GM19324 (cell line): ENCODE results near the gene CRISPLD2.

Source experiments
- ATAC-seq: cut with Tn5 transposase; IDR thresholded peaks from one replicate; pipeline ENCODE4 v1.9.1; 2021; ENCODE audit warnings: mild to moderate bottlenecking, moderate library complexity; ENCODE audit not compliant: unreplicated experiment, low FRiP score

The CRISPLD2 gene, protein sequence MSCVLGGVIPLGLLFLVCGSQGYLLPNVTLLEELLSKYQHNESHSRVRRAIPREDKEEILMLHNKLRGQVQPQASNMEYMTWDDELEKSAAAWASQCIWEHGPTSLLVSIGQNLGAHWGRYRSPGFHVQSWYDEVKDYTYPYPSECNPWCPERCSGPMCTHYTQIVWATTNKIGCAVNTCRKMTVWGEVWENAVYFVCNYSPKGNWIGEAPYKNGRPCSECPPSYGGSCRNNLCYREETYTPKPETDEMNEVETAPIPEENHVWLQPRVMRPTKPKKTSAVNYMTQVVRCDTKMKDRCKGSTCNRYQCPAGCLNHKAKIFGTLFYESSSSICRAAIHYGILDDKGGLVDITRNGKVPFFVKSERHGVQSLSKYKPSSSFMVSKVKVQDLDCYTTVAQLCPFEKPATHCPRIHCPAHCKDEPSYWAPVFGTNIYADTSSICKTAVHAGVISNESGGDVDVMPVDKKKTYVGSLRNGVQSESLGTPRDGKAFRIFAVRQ

DNA sequence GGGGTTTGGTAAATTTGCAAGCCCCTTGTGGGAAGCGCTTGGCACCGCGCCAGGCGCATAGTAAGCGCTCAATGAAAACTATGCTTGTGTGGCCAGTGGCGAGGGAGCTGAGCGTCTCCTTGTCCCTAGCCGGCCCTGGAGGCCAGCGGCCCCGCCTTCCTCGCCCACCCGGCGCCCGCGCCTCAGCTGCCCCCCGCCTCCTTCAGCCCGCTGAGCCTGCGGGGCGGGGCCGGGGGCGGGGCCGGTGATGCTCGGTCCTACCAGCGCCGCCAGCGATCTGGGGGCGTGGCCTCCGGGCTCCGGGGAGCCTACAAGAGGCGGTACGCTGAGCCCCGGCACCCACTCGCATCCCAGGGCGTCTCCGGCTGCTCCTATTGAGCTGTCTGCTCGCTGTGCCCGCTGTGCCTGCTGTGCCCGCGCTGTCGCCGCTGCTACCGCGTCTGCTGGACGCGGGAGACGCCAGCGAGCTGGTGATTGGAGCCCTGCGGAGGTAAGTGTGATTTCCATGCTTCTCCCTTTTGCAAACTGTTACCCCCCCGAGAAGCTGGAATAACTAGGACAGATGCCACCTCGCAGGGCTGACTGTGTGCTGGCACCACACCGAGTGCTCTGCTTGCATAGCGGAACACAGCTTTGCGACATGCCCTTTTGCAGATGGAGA is at the start of gene CRISPLD2:
CRISPLD2 (plus strand) TSS at position 342 of the 661 bp plus-strand sequence. CDS start 18,511 bp downstream, outside the sequence.
- ATAC-seq = no peak

DNA sequence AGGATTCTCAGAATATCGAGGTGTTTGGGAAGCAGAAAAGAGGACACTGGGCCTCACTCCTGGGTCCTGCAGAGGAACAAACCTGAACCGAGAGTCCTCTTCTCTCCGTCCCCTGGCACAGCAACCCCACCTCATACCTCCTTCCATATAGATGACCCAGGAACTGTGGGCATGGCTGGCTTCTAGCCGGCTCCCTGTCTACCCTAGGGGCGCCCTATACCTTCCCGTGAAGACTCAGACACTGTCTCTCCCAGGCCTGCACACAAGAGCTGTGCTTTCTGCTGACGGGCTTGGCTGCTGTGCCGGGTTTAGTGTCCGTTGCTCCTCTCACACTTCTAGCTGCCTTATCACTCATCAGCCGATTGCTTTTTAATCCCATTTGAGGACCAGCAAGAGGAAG is 46.5 kb upstream of the CRISPLD2 start:
- no peak for ATAC-seq

DNA sequence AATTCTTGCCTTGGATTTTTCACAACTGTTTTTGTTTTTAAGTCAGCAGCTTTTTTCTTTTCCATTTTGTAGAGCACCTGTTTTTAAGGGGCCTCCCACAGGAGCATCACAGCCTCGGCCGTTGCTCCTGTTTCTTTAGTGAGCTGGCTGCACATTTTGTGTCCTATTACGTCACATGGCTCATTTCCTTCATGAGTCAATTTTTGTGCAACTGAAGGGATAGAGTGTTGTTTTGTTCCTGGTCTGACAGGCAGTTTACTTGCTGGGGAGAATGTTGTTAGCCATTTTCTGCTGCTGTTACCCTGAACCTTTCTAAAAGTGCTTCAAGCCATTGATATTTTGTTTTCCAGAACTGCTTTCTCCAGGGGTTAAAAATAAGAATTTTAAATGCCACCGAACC is 45.0 kb upstream of the CRISPLD2 start:
- ATAC-seq = no peak

DNA sequence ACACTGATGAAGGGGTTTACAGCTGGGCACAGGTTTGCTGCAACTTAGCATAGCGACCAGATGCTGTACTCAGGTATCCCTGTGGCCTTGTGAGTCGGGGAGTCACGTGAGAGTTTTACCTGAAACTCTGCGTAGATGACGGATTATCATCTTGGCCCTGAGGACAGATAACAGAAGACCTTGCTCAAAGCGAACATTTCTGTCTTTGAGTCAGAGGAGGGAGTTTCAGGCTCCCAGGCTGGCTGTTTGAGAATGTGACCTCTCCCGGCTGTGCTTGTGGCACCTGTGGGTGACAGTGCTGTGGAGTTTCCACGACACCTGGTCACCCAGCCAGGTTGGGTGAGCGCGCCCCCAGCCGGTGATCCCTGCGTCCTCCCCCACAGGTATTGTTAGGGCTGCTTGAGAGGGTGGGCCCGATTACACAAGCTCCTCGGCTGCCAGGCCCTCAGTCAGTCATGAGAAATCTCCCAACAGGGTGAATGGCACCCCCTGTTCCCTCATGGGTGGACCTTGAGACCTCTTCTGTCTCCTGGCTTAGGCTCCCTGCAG is 44.4 kb upstream of the CRISPLD2 start:
- ATAC-seq = no peak

DNA sequence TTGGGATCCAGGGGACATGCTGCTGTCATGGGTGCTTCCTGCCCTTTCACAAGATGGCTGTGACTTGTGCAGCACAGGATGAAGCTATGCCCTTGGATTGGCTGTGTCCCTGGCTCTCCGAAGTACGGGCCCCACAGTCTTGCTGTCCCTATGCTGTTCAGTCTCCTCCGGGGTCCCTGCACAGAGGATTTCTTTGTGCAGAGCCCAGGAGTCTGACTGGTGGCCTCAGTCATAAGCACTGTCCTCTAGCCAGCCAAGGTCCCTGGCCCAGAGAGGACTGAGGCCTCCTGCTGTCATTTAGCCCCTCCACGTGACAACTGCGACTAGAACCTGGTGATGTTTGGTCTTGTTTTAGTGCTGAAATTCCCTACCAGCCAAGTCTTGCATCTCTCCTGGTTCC is 42.4 kb upstream of the CRISPLD2 start:
- no peak for ATAC-seq

DNA sequence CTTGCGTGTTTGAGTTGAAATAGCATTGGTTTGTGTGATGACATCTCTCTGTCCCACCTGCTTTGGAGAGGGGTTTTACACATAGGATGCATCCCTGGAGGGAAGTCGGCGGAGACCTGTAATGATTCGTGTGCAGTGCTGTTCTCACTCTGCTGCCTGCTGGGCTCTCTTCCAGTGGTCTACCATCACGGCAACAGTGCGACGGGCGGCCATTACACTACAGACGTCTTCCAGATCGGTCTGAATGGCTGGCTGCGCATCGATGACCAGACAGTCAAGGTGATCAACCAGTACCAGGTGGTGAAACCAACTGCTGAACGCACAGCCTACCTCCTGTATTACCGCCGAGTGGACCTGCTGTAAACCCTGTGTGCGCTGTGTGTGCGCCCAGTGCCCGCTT is 41.1 kb upstream of the CRISPLD2 start:
- ATAC-seq = no peak

GRCh38 chr16:84780063-84780462 is 39.7 kb upstream of the CRISPLD2 start:
- ATAC-seq = no peak

DNA sequence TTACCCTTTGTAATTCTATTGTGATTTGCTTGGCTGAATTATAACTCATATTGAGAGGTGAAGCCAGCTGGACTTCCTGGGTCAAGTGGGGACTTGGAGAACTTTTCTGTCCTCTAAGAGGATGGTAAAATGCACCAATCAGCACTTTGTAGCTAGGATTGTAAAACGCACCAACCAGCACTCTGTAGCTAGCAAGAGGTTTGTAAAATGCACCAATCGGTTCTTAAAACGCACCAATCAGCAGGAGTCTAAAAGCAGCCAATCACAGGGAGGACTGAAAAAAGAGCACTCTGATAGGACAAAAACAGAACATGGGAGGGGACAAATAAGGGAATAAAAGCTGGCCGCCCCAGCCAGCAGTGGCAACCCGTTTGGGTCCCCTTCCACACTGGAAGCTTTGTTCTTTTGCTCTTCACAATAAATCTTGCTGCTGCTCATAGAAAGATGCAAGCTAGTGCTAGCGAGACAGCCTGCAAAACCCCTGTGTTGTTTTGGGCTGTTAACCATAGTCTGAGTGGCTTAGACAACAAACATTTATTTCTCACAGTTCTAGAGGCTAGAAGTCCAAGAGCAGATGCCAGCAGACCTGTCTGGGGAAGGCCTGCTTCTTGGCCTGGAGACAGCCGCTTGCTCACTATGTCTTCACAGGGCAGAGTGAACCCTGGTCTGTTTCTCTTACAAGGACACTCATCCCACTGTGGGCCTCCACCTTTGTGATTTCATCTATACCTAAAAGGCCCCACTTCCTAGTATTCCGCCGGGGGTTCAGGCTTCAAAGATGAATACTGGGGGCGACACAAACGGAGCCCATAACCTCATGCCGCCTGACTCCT is 39.0 kb upstream of the CRISPLD2 start:
- ATAC-seq = no peak

DNA sequence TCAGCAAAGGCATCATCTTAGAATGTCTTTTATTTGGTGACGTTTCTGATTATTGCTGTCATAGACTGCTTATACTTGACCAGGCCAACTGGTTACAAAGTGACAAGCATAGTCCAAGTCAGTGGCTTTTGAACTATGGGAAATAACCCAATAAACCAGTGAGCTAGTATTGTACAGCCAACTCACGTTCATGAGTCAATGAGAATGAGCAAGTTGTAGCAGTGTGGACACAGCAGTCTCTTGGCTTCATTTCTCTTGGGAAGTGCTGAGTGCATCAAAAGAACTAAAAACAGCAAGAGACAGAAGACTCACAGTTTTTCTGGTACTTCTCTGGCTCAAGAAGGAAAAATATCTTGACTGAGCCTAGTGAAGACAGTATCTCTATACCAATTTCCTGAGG is 36.9 kb upstream of the CRISPLD2 start:
- ATAC-seq = no peak

GRCh38 chr16:84785843-84786581 is 33.8 kb upstream of the CRISPLD2 start:
- ATAC-seq = no peak

DNA sequence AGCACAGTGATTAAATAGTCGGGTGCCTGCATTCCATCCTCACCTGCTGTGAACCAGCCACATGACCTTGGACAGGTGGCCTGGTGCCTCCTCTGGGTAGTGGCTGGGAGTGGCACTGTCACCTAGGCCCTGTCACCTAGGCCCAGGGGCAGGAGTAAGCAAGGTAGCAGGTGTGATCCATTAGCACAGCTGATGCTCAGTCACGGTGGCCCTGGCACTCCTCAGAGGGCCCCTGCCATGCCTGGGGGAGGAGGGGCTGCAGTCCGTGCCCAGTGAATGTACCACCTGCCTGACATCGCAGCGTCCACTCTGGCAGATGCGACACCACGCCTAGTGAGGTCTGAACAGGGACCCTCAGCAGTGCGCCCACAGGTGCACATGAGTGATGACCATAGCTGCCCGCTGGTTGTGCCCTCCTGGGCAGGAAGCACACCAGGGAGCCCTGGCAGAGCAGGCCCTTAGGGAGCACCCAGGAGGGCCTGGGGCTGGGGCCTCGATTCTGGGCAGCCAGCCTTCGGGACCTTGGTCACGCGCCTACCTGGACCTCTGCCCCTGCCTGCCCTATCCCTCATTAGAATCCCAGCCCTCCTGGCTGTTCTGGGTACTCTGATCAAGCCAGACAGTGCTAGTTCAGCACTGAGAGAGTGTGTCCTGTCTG is 33.1 kb upstream of the CRISPLD2 start:
- ATAC-seq = no peak

- no peak for ATAC-seq
These were observed 32.5 kb upstream of the CRISPLD2 start for GRCh38 chr16:84787263-84787622.

DNA sequence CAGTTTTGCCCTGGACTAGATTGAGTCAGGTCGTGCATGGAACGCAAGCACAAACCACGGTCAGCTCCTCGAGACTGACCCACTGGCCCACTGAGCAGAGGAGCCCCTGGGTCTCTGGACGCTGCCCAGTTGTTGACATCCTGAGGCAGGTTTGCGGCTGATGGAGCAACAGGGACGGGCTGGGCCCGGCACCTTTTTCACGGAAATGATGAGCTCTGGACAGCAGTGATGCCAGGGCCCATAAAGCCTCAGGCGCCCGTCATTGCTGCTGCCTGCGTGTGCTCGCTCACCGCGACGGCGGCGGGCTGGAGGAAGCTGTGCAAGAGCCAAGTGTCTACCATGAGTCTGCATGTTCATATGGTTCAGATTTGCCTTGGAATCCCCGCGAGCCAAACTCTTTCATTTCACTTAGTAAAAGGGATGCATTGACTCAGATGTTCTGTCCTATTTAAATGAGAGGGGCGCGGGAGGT is 30.8 kb upstream of the CRISPLD2 start:
- no peak for ATAC-seq

GRCh38 chr16:84789431-84789830 is 30.4 kb upstream of the CRISPLD2 start:
- ATAC-seq = no peak

DNA sequence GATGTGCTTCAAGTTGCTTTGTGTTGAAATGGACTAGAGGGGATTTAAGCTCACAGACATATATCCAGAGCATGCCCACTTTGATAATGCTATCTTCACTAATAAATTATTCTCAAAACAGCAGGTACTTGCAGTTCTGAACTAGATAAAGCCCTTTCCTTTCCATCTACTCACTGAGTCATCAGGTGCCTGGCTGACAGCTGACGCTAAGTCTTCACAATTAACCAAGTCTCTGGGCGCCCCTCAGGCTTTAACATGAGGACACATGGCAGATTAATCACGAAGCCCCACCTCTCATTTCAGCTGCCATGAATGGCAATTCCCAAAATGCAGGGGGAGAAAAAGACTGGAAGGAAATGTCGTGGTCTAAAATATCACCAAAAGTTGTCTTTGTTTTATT is 29.5 kb upstream of the CRISPLD2 start:
- no peak for ATAC-seq

GRCh38 chr16:84791088-84791487 is 28.7 kb upstream of the CRISPLD2 start:
- no peak for ATAC-seq

GRCh38 chr16:84791501-84791900 is 28.3 kb upstream of the CRISPLD2 start:
- ATAC-seq = no peak

DNA sequence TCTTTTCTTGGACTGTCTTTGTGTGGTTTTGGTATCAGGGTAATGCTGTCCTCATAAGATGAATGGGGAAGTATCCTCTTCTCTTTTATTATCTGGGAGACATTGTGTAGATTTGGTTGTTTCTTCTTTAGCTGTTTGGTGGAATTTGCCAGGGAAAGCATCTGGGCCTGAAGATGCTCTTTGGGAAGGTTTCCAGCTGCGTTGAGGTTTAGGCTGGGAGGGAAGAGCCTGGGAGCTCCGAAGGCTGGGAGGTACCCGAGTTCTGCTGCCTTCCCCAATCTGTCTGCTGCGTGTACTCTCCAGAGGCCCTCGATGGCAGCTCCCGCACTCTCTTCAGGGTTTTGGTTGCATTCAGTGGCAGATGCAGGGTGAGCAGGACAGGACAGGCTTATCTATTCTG is 25.6 kb upstream of the CRISPLD2 start:
- ATAC-seq = no peak

DNA sequence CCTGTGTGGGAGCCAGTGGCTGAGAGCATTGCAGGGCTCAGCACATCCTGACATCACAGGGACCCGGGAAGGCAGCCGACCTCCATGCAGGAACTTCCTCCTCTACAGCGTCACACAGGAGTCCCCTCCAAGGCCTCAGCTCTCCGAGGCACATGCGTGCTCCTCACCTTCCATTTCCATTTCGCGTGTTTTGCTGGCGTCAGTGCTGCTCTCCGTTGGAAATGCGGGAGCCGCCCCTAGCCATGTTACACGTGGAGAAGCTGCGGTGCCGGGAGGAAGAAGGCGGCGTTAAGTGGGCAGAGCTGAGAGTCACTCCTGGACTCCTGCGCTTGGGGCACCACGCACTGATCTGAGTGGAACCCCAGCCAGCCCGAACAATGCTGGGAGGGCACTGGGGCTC is 25.2 kb upstream of the CRISPLD2 start:
- ATAC-seq = no peak
